Upper lobe of left lung (tissue), 6 donors: ENCODE results near the gene PNPT1. TPM values are rescaled to one million over a fixed set of nuclear protein-coding genes. Genes with fewer than 3 reads are reported as not detected.

Source experiments
- ATAC-seq, 2 donors: fragments of 200-7000 bp; cut with Tn5 transposase; one replicate each; pipeline ENCODE4 v1.9.1; 2022; ENCODE audit warnings: mild to moderate bottlenecking in 2 of 2, moderate library complexity in 2 of 2; ENCODE audit not compliant: low FRiP score in 2 of 2
- DNase-seq, 2 donors: peaks; one replicate each; pipeline ENCODE4 v3.0.0-alpha.2; 2019 to 2020
- H3K27ac ChIP-seq, 4 donors: fragments of 200-600 bp; sonication (generic); one replicate each; pipeline ENCODE4 v1.5.1; 2016 to 2019
- H3K27me3 ChIP-seq, 4 donors: fragments of 200-600 bp; sonication (generic); one replicate each; pipeline ENCODE4 v1.5.1; 2017 to 2019
- H3K36me3 ChIP-seq, 4 donors: fragments of 200-600 bp; sonication (generic); one replicate each; pipeline ENCODE4 v1.5.1; 2016 to 2019
- H3K4me1 ChIP-seq, 4 donors: fragments of 200-600 bp; sonication (generic); one replicate each; pipeline ENCODE4 v1.5.1; 2018 to 2019
- H3K4me3 ChIP-seq, 4 donors: fragments of 200-600 bp; sonication (generic); one replicate each; pipeline ENCODE4 v1.5.1; 2017 to 2019; ENCODE audit warnings: mild to moderate bottlenecking in 2 of 4, moderate library complexity in 1 of 4
- H3K9me3 ChIP-seq, 4 donors: fragments of 200-600 bp; sonication (generic); one replicate each; pipeline ENCODE4 v1.5.1; 2018 to 2019
- CTCF ChIP-seq, 6 experiments: fragments of 450-650 bp in 4 of 6; fragments of 200-600 bp in 2 of 6; sonication (generic) in 2 of 6; IDR thresholded peaks; one replicate each; pipeline ENCODE4 v1.5.1; 2016 to 2019; ENCODE audit warnings: antibody characterized with exemption in 6 of 6
- EP300 ChIP-seq, 4 donors: sonication (generic); formaldehyde crosslinking; IDR thresholded peaks; one replicate each; pipeline ENCODE4 v1.5.1; 2017; ENCODE audit warnings: antibody characterized with exemption in 4 of 4, control low read depth in 2 of 4
- POLR2A ChIP-seq, 4 donors: fragments of 450-650 bp; IDR thresholded peaks; one replicate each; pipeline ENCODE4 v1.5.1; 2016 to 2017; ENCODE audit warnings: antibody characterized with exemption in 4 of 4, mild to moderate bottlenecking in 2 of 4
- POLR2AphosphoS5 ChIP-seq, 2 donors: sonication (generic); formaldehyde crosslinking; IDR thresholded peaks; one replicate each; pipeline ENCODE4 v1.5.1; 2017; ENCODE audit warnings: antibody characterized with exemption in 2 of 2
- WGBS, 2 donors: methylation state at CpG; one replicate each; pipeline ENCODE4 v1.1.5; 2017 to 2018; 5-methylcytosine and 5-hydroxymethylcytosine counted together
- total RNA-seq, 6 donors: library from RNA; depleted of rRNA in 4 of 6; stranded (reverse); fragments of >200 nt in 4 of 6; gene quantifications; one replicate each; pipeline versions ENCODE4 v1.1.0 to v1.2.1, GENCODE V29; 2016 to 2021
- donor health status: DM: no; HTN: no; CAD: no; lungs with moderate emphysema.
- donor health status: DM: no; HTN: yes; CAD: no; lungs with severe emphysema.

Gene PNPT1
- total RNA-seq, 6 donors from 2014 or later: 12.6 to 23.3 (median 15.1) TPM

DNA sequence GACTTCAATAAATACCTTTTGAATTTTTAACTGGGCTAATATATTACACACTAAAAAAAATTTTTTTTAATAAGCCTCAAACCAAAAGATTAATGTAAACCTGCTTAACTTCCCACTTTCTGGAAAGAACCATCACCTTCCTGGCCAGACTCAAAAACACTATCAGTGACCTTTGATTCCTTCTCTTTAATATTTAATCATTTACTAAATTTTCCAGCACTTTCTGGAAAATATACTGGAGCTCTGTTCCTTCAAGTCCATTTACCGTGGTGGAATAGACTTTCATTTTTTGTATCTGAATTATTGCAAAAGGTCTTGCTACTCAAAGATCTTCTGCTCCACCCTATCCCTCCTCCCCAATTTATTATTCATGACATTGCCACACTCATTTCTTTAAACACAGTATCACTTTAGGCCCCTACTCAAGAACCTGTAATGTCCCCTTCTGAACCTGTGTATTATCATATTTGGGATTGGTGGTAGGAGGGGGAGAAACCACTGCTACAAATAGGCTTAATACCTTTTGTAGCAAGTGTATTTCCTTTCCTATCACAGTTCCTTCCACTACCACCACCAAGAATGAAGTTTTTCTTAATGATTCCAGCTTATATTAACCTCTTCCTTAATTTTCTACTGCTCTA, 83.6 kb downstream of the PNPT1 start:
- ATAC-seq (no peak), DNase-seq (no peak)
- H3K4me3 ChIP-seq: no peak overlapping the region
- TF ChIP-seq CTCF (IDR thresholded peaks at IDR 0.05): no peak
- no peak for TF ChIP-seq EP300 (IDR thresholded peaks at IDR 0.05)
- no peak for TF ChIP-seq POLR2AphosphoS5 (IDR thresholded peaks at IDR 0.05)
- TF ChIP-seq POLR2A (IDR thresholded peaks at IDR 0.05): no peak
- H3K27me3 ChIP-seq: no peaks in the 10 kb centered on the region
- no peaks in the 10 kb centered on the region for H3K9me3 ChIP-seq
- WGBS, 2 donors: 68 to 81% methylated on average over 1 of the region's 1 CpG
- H3K36me3 ChIP-seq: peaks cover 0 to 48% (median 21%) of the 10 kb centered on the region in 4 donors
- peaks cover 0 to 17% (median 11%) of the 10 kb centered on the region in 4 donors for H3K4me1 ChIP-seq
- no peak overlapping the region for H3K27ac ChIP-seq

GRCh38 chr2:55609193-55609794, 84.3 kb downstream of the PNPT1 start:
- Histone ChIP-seq H3K4me3 (no peak overlapping the region), H3K27me3 (no peaks in the 10 kb centered on the region), H3K4me1 (peaks cover 5 to 12% (median 7%) of the 10 kb centered on the region in 4 donors), H3K9me3 (no peaks in the 10 kb centered on the region), H3K27ac (no peak overlapping the region), H3K36me3 (peaks cover 0 to 41% (median 19%) of the 10 kb centered on the region in 4 donors)
- 83 to 86% methylated on average over 8 of the region's 8 CpGs for WGBS, 2 donors
- no peak for TF ChIP-seq EP300 (IDR thresholded peaks at IDR 0.05)
- TF ChIP-seq CTCF (IDR thresholded peaks at IDR 0.05): no peak
- TF ChIP-seq POLR2A (IDR thresholded peaks at IDR 0.05): no peak
- no peak for TF ChIP-seq POLR2AphosphoS5 (IDR thresholded peaks at IDR 0.05)
- no peak for ATAC-seq
- no peak for DNase-seq

DNA sequence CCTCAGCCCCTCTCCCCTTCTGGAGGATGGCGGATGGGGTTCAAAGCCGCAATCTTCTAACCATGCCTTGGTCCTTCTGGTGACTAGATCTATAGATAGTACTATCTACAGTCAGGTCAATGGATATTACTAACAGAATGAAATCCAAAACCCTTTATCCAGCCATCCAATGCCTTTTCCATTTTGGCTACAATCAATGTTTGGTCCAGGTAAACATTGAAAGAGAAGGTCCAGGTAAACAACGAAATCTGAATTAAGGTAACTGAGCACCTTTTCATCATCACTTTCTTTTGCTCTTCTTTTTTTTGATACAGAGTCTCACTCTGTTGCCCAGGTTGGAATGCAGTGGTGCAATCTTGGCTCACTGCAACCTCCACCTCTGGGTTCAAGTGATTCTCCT, 85.9 kb downstream of the PNPT1 start:
- DNase-seq: no peak
- 98 to 100% methylated on average over 3 of the region's 3 CpGs for WGBS, 2 donors
- ATAC-seq: no peak
- no peaks in the 10 kb centered on the region for H3K9me3 ChIP-seq
- no peaks in the 10 kb centered on the region for H3K27me3 ChIP-seq
- H3K27ac ChIP-seq: no peak overlapping the region
- H3K4me1 ChIP-seq: peaks cover 6 to 17% (median 9%) of the 10 kb centered on the region in 4 donors
- no peak for TF ChIP-seq CTCF (IDR thresholded peaks at IDR 0.05)
- TF ChIP-seq POLR2A (IDR thresholded peaks at IDR 0.05): no peak
- no peak for TF ChIP-seq EP300 (IDR thresholded peaks at IDR 0.05)
- no peak for TF ChIP-seq POLR2AphosphoS5 (IDR thresholded peaks at IDR 0.05)
- peaks cover 0 to 35% (median 16%) of the 10 kb centered on the region in 4 donors for H3K36me3 ChIP-seq
- H3K4me3 ChIP-seq: no peak overlapping the region

- TF ChIP-seq EP300 (IDR thresholded peaks at IDR 0.05): no peak
- no peak for TF ChIP-seq POLR2AphosphoS5 (IDR thresholded peaks at IDR 0.05)
- TF ChIP-seq CTCF (IDR thresholded peaks at IDR 0.05): no peak
- no peak for TF ChIP-seq POLR2A (IDR thresholded peaks at IDR 0.05)
- DNase-seq (no peak), ATAC-seq (no peak)
- no peaks in the 10 kb centered on the region for H3K9me3 ChIP-seq
- peaks cover 6 to 18% (median 11%) of the 10 kb centered on the region in 4 donors for H3K4me1 ChIP-seq
- no peaks in the 10 kb centered on the region for H3K27me3 ChIP-seq
- H3K27ac ChIP-seq: no peak overlapping the region
- WGBS, 2 donors: 89 to 97% methylated on average over 1 of the region's 1 CpG
- H3K36me3 ChIP-seq: peaks cover 0 to 41% (median 3%) of the 10 kb centered on the region in 4 donors
- no peak overlapping the region for H3K4me3 ChIP-seq
These were observed 89.5 kb downstream of the PNPT1 start for GRCh38 chr2:55604027-55604565.
